Mammary epithelial cell (primary cell): ENCODE data around the gene SYNDIG1.

Experiments used
- EZH2 ChIP-seq: IDR thresholded peaks from 2 replicates; pipeline ENCODE4 v1.6.1; 2012; ENCODE audit warnings: low read length, inconsistent platforms, borderline replicate concordance
- TF ChIP-seq, protein P1 (sequence below), 2 donors: IDR thresholded peaks in 1 of 2; conservative IDR thresholded peaks in 1 of 2; 2 replicates each; pipeline ENCODE4 v1.5.1; 2011 to 2012; ENCODE audit warnings: inconsistent platforms in 2 of 2, low read length in 2 of 2, mild to moderate bottlenecking in 2 of 2, control low read depth in 1 of 2, low read depth in 1 of 2; ENCODE audit not compliant: insufficient read depth in 1 of 2; ENCODE audit errors: extremely low read depth in 1 of 2

- TF ChIP-seq, protein P1, sequence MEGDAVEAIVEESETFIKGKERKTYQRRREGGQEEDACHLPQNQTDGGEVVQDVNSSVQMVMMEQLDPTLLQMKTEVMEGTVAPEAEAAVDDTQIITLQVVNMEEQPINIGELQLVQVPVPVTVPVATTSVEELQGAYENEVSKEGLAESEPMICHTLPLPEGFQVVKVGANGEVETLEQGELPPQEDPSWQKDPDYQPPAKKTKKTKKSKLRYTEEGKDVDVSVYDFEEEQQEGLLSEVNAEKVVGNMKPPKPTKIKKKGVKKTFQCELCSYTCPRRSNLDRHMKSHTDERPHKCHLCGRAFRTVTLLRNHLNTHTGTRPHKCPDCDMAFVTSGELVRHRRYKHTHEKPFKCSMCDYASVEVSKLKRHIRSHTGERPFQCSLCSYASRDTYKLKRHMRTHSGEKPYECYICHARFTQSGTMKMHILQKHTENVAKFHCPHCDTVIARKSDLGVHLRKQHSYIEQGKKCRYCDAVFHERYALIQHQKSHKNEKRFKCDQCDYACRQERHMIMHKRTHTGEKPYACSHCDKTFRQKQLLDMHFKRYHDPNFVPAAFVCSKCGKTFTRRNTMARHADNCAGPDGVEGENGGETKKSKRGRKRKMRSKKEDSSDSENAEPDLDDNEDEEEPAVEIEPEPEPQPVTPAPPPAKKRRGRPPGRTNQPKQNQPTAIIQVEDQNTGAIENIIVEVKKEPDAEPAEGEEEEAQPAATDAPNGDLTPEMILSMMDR (conservative IDR thresholded peaks at IDR 0.05 in 1 of 2, IDR thresholded peaks at IDR 0.05 in 1 of 2; ENCODE audit: extremely low read depth in 1 of 2, insufficient read depth in 1 of 2, low read depth in 1 of 2, low read length in 2 of 2), result no peak
- no peak for TF ChIP-seq EZH2
Observed at GRCh38 chr20:24577271-24577909, 108.0 kb downstream of the SYNDIG1 start.
